Measurements from ENCODE around the gene KBTBD2. TPM values are rescaled to one million over a fixed set of nuclear protein-coding genes. Genes with fewer than 3 reads are reported as not detected.

The KBTBD2 gene
- total RNA-seq (2022; extraction: Qiagen RNA extraction; ENCODE audit: low read depth): 23.4 to 27.3 TPM (median 26.3 TPM) in 5 replicates

DNA sequence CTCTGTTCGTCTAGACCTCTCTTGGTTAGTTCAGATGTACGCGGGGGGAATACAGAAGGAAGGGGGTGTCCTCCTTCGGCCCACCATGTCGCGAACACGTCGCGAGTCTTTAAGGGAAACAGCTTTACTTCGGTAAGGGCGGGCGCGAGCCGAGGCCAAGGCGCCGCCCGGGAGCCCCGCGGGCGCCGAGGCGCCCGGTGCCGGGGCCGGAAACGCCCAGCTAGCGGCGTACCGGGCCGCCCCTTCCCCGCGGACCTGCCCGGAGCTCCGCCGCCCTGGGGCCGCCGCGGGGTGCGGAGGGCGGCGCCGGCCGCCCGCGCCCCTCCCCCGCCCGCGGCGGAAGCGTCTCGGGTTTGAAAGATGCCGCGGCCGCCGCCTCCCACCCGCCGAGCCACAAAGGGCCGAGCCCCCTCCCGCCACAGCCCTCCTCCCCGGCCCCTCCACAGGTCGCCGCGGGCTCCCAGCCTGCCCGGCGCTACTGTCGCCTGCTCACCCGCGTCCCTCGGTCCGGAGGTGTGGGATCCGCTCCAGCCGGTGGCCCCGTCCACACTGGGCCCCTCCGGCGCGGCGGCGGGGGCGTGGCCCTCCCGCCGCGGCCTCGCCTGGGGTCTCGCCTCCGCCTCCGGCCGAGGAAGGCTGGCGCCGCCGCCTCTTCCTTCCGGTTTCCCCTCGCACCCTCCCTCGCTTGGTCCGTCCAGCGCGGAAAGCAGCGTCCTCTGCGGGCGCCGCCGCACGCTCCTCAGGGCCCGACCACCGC is at the start of gene KBTBD2:
TSS of gene KBTBD2 (minus strand) at position 718 of the 757 bp plus-strand sequence. CDS start 12,156 bp downstream, outside the sequence.

Other genes with a start within 250 kb of the KBTBD2 start
- 71.5 to 117 TPM (median 90.5 TPM) in 5 replicates for gene FKBP9, start 65.7 kb upstream of the KBTBD2 start, total RNA-seq (2022; extraction: Qiagen RNA extraction; ENCODE audit: low read depth)
- gene NT5C3A, start 171.0 kb upstream of the KBTBD2 start, total RNA-seq (2022; extraction: Qiagen RNA extraction; ENCODE audit: low read depth): 33.3 to 39.8 TPM (median 37.8 TPM) in 5 replicates
- gene RP9, start 217.6 kb upstream of the KBTBD2 start, total RNA-seq (2022; extraction: Qiagen RNA extraction; ENCODE audit: low read depth): 29.8 to 35.3 TPM (median 32.8 TPM) in 5 replicates
- gene BBS9, start 237.8 kb upstream of the KBTBD2 start, total RNA-seq (2022; extraction: Qiagen RNA extraction; ENCODE audit: low read depth): 3.0 to 3.7 TPM (median 3.5 TPM) in 5 replicates

Measured in A549 treated with GW870086 at 1 μM for 4 hours (cell line).